ENCODE measurements around the gene DYNC2H1. TPM values are rescaled to one million over a fixed set of nuclear protein-coding genes. Genes with fewer than 3 reads are reported as not detected.

The DYNC2H1 gene
- total RNA-seq, 1 donor from 2014 or later = 61.1 TPM

GRCh38 chr11:103257360-103257759 is 148.1 kb downstream of the DYNC2H1 start:
- Histone ChIP-seq H3F3A (ENCODE audit: low read depth) (no peaks in the 10 kb centered on the region), H3K4me1 (no peaks in the 10 kb centered on the region), H3K27me3 (no peaks in the 10 kb centered on the region), H4K20me1 (ENCODE audit: low read depth) (no peaks in the 10 kb centered on the region), H3K9me3 (ENCODE audit: low read depth) (no peaks in the 10 kb centered on the region), H3K4me3 (no peak overlapping the region), H3K4me2 (no peak overlapping the region), H3K79me2 (ENCODE audit: low read depth) (no peaks in the 10 kb centered on the region), H3K9ac (no peak overlapping the region), H3K36me3 (peaks cover 7% of the 10 kb centered on the region), H3K27ac (no peak overlapping the region), H2AFZ (replicated peaks) (no peak overlapping the region)
- Mint-ChIP-seq H3K4me3 (no peak overlapping the region), H3K9me3 (no peaks in the 10 kb centered on the region), H3K4me1 (no peaks in the 10 kb centered on the region), H3K36me3 (peaks cover 19% of the 10 kb centered on the region), H3K27me3 (ENCODE audit: insufficient read depth, low read depth) (no peaks in the 10 kb centered on the region), H3K27ac (no peak overlapping the region)
- peak; percentile 14 for DNase-seq (ENCODE audit: low spot score)
- TF ChIP-seq EZH2 (IDR thresholded peaks at IDR 0.05) = no peak
- TF ChIP-seq, protein P1, sequence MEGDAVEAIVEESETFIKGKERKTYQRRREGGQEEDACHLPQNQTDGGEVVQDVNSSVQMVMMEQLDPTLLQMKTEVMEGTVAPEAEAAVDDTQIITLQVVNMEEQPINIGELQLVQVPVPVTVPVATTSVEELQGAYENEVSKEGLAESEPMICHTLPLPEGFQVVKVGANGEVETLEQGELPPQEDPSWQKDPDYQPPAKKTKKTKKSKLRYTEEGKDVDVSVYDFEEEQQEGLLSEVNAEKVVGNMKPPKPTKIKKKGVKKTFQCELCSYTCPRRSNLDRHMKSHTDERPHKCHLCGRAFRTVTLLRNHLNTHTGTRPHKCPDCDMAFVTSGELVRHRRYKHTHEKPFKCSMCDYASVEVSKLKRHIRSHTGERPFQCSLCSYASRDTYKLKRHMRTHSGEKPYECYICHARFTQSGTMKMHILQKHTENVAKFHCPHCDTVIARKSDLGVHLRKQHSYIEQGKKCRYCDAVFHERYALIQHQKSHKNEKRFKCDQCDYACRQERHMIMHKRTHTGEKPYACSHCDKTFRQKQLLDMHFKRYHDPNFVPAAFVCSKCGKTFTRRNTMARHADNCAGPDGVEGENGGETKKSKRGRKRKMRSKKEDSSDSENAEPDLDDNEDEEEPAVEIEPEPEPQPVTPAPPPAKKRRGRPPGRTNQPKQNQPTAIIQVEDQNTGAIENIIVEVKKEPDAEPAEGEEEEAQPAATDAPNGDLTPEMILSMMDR (IDR thresholded peaks at IDR 0.05) = peak; percentile 48

GRCh38 chr11:103266167-103266831 is 157.1 kb downstream of the DYNC2H1 start:
- Histone ChIP-seq H3K4me3 (no peak overlapping the region), H3K27me3 (no peaks in the 10 kb centered on the region), H3F3A (ENCODE audit: low read depth) (no peaks in the 10 kb centered on the region), H3K36me3 (peaks cover 1% of the 10 kb centered on the region), H3K9me3 (ENCODE audit: low read depth) (no peaks in the 10 kb centered on the region), H4K20me1 (ENCODE audit: low read depth) (no peaks in the 10 kb centered on the region), H3K9ac (no peak overlapping the region), H3K4me2 (no peak overlapping the region), H3K27ac (no peak overlapping the region), H2AFZ (replicated peaks) (no peak overlapping the region), H3K79me2 (ENCODE audit: low read depth) (no peaks in the 10 kb centered on the region), H3K4me1 (no peaks in the 10 kb centered on the region)
- no peak for DNase-seq (ENCODE audit: low spot score)
- Mint-ChIP-seq H3K4me1 (no peaks in the 10 kb centered on the region), H3K4me3 (no peak overlapping the region), H3K27me3 (ENCODE audit: insufficient read depth, low read depth) (no peaks in the 10 kb centered on the region), H3K27ac (no peak overlapping the region), H3K9me3 (no peaks in the 10 kb centered on the region), H3K36me3 (peaks cover 24% of the 10 kb centered on the region)
- TF ChIP-seq EZH2 (IDR thresholded peaks at IDR 0.05) = no peak
- TF ChIP-seq EZH2phosphoT487 (IDR thresholded peaks at IDR 0.05) = no peak
- TF ChIP-seq, protein P1 (IDR thresholded peaks at IDR 0.05) = no peak

- TF ChIP-seq EZH2phosphoT487 (IDR thresholded peaks at IDR 0.05) = no peak
- TF ChIP-seq, protein P1 (IDR thresholded peaks at IDR 0.05) = no peak
- TF ChIP-seq EZH2 (IDR thresholded peaks at IDR 0.05) = no peak
- no peak overlapping the region for H3K27ac Mint-ChIP-seq
- peaks cover 3% of the 10 kb centered on the region for H3K36me3 Mint-ChIP-seq
Measured at GRCh38 chr11:103272876-103273275, 163.7 kb downstream of the DYNC2H1 start.

More at GRCh38 chr11:103272876-103273275, 163.7 kb downstream of the DYNC2H1 start:
- Histone ChIP-seq H2AFZ (replicated peaks) (no peak overlapping the region), H3F3A (ENCODE audit: low read depth) (no peaks in the 10 kb centered on the region), H3K9me3 (ENCODE audit: low read depth) (no peaks in the 10 kb centered on the region), H4K20me1 (ENCODE audit: low read depth) (no peaks in the 10 kb centered on the region), H3K27me3 (no peaks in the 10 kb centered on the region), H3K4me2 (no peak overlapping the region), H3K27ac (no peak overlapping the region), H3K4me3 (no peak overlapping the region), H3K36me3 (peaks cover 4% of the 10 kb centered on the region), H3K4me1 (no peaks in the 10 kb centered on the region), H3K79me2 (ENCODE audit: low read depth) (no peaks in the 10 kb centered on the region), H3K9ac (no peak overlapping the region)
- H3K4me1 Mint-ChIP-seq = no peaks in the 10 kb centered on the region
- no peaks in the 10 kb centered on the region for H3K9me3 Mint-ChIP-seq
- no peak for DNase-seq (ENCODE audit: low spot score)
- no peaks in the 10 kb centered on the region for H3K27me3 Mint-ChIP-seq (ENCODE audit: insufficient read depth, low read depth)
- no peak overlapping the region for H3K4me3 Mint-ChIP-seq
